ENCODE data around the gene POLR3K. TPM values are rescaled to one million over a fixed set of nuclear protein-coding genes. Genes with fewer than 3 reads are reported as not detected.
"Not testable (repeated sequence)": the region's sequence is repeated elsewhere in the genome, so short reads cannot be mapped to it uniquely, and the experiment has no call there.

The POLR3K gene
- total and polyA plus RNA-seq, 4 donors: 2.8 to 9.8 (median 7.4) TPM

DNA sequence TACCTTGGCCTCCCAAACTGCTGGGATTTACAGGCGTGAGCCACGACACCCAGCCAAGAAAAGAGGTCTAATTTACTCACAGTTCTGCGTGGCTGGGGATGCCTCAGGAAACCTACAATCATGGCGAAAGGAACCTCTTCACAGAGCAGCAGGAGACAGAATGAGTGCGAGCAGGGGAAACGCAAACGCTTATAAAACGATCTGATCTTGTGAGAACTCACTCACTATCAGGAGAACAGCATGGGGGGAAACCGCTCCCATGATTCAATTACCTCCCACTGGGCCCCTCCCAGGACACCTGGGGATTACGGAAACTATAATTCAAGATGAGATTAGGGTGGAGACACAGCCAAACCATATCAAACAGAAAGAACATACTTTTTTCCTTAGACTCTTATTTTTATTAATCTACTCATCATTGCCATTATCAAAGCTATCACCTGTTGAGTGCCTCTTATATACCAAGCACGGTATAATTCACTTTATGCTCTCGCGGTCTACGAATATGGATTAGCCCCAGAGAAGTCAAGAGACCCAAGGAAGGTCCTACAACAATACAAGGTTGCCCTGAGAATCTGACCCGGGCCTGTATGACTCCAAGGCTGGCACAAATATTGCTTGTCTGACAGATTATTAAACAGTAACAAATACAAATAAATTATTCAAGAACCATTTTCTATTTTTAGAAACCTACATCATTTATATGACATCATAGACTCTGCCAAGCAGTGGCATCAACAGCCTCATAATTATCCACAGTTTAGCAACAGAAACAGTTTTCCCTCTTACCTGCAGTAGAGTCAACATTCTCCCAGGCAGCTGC lies 2.4 kb downstream of the POLR3K start:
- Histone ChIP-seq H3K36me3 (ENCODE audit: control insufficient read depth in 4 of 4, insufficient read depth in 3 of 4, low read depth in 1 of 4, low read length in 3 of 4) (peaks cover under 1 to 10% (median 3%) of the 10 kb centered on the region in 4 donors), H3K4me1 (ENCODE audit: control insufficient read depth in 4 of 4, insufficient read depth in 4 of 4, low read length in 3 of 4) (peaks cover 0 to 14% (median 8%) of the 10 kb centered on the region in 4 donors), H3K4me3 (ENCODE audit: low read depth in 1 of 3, low read length in 3 of 3) (no peak overlapping the region), H3K27me3 (ENCODE audit: control insufficient read depth in 4 of 4, insufficient read depth in 4 of 4, low read length in 3 of 4) (no peaks in the 10 kb centered on the region), H3K27ac (ENCODE audit: low read depth in 1 of 2, low read length in 2 of 2) (no peak overlapping the region), H3K9ac (ENCODE audit: low read depth in 1 of 2, low read length in 2 of 2) (no peak overlapping the region), H3K9me3 (ENCODE audit: control insufficient read depth in 4 of 4, low read length in 3 of 4) (no peaks in the 10 kb centered on the region)
- no peak for DNase-seq (ENCODE audit: low spot score)
- TF ChIP-seq TAF1 (conservative IDR thresholded peaks at IDR 0.05) (no peak), JUND (IDR thresholded peaks at IDR 0.05) (no peak), HNF4G (IDR thresholded peaks at IDR 0.05) (no peak), FOXA2 (IDR thresholded peaks at IDR 0.05) (no peak), YY1 (IDR thresholded peaks at IDR 0.05) (no peak), HNF4A (conservative IDR thresholded peaks at IDR 0.05) (no peak), RXRA (IDR thresholded peaks at IDR 0.05) (no peak), SP1 (IDR thresholded peaks at IDR 0.05) (no peak), RAD21 (IDR thresholded peaks at IDR 0.05) (no peak)
- TF ChIP-seq, protein P1, sequence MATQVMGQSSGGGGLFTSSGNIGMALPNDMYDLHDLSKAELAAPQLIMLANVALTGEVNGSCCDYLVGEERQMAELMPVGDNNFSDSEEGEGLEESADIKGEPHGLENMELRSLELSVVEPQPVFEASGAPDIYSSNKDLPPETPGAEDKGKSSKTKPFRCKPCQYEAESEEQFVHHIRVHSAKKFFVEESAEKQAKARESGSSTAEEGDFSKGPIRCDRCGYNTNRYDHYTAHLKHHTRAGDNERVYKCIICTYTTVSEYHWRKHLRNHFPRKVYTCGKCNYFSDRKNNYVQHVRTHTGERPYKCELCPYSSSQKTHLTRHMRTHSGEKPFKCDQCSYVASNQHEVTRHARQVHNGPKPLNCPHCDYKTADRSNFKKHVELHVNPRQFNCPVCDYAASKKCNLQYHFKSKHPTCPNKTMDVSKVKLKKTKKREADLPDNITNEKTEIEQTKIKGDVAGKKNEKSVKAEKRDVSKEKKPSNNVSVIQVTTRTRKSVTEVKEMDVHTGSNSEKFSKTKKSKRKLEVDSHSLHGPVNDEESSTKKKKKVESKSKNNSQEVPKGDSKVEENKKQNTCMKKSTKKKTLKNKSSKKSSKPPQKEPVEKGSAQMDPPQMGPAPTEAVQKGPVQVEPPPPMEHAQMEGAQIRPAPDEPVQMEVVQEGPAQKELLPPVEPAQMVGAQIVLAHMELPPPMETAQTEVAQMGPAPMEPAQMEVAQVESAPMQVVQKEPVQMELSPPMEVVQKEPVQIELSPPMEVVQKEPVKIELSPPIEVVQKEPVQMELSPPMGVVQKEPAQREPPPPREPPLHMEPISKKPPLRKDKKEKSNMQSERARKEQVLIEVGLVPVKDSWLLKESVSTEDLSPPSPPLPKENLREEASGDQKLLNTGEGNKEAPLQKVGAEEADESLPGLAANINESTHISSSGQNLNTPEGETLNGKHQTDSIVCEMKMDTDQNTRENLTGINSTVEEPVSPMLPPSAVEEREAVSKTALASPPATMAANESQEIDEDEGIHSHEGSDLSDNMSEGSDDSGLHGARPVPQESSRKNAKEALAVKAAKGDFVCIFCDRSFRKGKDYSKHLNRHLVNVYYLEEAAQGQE (IDR thresholded peaks at IDR 0.05): no peak
- TF ChIP-seq, protein P2, sequence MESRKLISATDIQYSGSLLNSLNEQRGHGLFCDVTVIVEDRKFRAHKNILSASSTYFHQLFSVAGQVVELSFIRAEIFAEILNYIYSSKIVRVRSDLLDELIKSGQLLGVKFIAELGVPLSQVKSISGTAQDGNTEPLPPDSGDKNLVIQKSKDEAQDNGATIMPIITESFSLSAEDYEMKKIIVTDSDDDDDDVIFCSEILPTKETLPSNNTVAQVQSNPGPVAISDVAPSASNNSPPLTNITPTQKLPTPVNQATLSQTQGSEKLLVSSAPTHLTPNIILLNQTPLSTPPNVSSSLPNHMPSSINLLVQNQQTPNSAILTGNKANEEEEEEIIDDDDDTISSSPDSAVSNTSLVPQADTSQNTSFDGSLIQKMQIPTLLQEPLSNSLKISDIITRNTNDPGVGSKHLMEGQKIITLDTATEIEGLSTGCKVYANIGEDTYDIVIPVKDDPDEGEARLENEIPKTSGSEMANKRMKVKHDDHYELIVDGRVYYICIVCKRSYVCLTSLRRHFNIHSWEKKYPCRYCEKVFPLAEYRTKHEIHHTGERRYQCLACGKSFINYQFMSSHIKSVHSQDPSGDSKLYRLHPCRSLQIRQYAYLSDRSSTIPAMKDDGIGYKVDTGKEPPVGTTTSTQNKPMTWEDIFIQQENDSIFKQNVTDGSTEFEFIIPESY (IDR thresholded peaks at IDR 0.05): no peak
- TF ChIP-seq, protein P3, sequence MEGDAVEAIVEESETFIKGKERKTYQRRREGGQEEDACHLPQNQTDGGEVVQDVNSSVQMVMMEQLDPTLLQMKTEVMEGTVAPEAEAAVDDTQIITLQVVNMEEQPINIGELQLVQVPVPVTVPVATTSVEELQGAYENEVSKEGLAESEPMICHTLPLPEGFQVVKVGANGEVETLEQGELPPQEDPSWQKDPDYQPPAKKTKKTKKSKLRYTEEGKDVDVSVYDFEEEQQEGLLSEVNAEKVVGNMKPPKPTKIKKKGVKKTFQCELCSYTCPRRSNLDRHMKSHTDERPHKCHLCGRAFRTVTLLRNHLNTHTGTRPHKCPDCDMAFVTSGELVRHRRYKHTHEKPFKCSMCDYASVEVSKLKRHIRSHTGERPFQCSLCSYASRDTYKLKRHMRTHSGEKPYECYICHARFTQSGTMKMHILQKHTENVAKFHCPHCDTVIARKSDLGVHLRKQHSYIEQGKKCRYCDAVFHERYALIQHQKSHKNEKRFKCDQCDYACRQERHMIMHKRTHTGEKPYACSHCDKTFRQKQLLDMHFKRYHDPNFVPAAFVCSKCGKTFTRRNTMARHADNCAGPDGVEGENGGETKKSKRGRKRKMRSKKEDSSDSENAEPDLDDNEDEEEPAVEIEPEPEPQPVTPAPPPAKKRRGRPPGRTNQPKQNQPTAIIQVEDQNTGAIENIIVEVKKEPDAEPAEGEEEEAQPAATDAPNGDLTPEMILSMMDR (IDR thresholded peaks at IDR 0.05; ENCODE audit: low read depth, low read length, missing input control): no peak
- TF ChIP-seq, protein P4, sequence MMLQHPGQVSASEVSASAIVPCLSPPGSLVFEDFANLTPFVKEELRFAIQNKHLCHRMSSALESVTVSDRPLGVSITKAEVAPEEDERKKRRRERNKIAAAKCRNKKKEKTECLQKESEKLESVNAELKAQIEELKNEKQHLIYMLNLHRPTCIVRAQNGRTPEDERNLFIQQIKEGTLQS (IDR thresholded peaks at IDR 0.05): no peak
- WGBS: 90% methylated on average over 15 of the region's 15 CpGs

DNA sequence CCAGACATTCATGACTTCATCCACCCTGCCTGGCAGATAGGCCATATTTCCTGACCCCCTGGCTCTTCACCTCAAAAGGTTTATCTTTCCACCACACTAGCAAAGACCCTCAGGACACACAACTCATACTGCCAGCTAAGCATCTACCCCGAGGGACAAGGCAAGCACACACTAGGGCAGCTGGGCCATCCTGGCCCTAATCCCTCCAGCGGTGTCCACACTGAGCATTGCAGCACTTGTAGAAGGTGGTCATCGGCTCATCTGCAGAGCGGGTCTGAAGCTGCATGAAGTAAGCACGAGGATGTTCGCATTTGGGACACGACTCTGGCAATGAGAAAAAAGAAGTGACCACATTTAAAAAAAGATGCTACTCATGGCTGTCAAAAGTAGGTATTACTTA lies 6.2 kb downstream of the POLR3K start:
- H3K4me1 ChIP-seq (ENCODE audit: control insufficient read depth in 4 of 4, insufficient read depth in 4 of 4, low read length in 3 of 4): peaks cover 0 to 15% (median 9%) of the 10 kb centered on the region in 4 donors
- H3K4me3 ChIP-seq (ENCODE audit: low read depth in 1 of 3, low read length in 3 of 3): no peak overlapping the region
- 96% methylated on average over 7 of the region's 7 CpGs for WGBS
- no peaks in the 10 kb centered on the region for H3K27me3 ChIP-seq (ENCODE audit: control insufficient read depth in 4 of 4, insufficient read depth in 4 of 4, low read length in 3 of 4)
- TF ChIP-seq GABPA (IDR thresholded peaks at IDR 0.05 in 1 of 2, conservative IDR thresholded peaks at IDR 0.05 in 1 of 2): no peak
- no peak for TF ChIP-seq NR2F2 (IDR thresholded peaks at IDR 0.05)
- no peak for TF ChIP-seq RXRA (IDR thresholded peaks at IDR 0.05)
- H3K9me3 ChIP-seq (ENCODE audit: control insufficient read depth in 4 of 4, low read length in 3 of 4): no peaks in the 10 kb centered on the region
- H3K36me3 ChIP-seq (ENCODE audit: control insufficient read depth in 4 of 4, insufficient read depth in 3 of 4, low read depth in 1 of 4, low read length in 3 of 4): peaks cover 0 to 6% (median 2%) of the 10 kb centered on the region in 4 donors
- no peak for DNase-seq (ENCODE audit: low spot score)
- no peak overlapping the region for H3K27ac ChIP-seq (ENCODE audit: low read depth in 1 of 2, low read length in 2 of 2)
- H3K9ac ChIP-seq (ENCODE audit: low read depth in 1 of 2, low read length in 2 of 2): no peak overlapping the region

DNA sequence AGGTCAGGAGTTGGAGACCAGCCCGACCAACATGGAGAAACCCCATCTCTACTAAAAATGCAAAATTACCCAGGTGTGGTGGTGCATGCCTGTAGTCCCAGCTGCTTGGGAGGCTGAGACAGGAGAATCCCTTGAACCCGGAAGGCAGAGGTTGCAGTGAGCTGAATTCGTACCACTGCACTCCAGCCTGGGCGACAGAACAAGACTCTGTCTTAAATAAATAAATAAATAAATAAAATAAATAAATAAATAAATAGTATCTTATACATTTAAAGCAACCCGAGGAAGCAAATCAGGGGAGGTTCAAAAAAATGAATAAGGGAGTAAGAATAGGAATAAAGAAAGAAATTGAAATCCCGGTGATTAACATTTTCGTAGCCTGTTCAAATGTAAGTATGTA lies 6.9 kb downstream of the POLR3K start:
- H3K27ac ChIP-seq (ENCODE audit: low read depth in 1 of 2, low read length in 2 of 2); H3K27me3 ChIP-seq (ENCODE audit: control insufficient read depth in 4 of 4, insufficient read depth in 4 of 4, low read length in 3 of 4); H3K9me3 ChIP-seq (ENCODE audit: control insufficient read depth in 4 of 4, low read length in 3 of 4); H3K4me3 ChIP-seq (ENCODE audit: low read depth in 1 of 3, low read length in 3 of 3); H3K36me3 ChIP-seq (ENCODE audit: control insufficient read depth in 4 of 4, insufficient read depth in 3 of 4, low read depth in 1 of 4, low read length in 3 of 4); H3K9ac ChIP-seq (ENCODE audit: low read depth in 1 of 2, low read length in 2 of 2); DNase-seq (ENCODE audit: low spot score): not testable (repeated sequence)
- H3K4me1 ChIP-seq (ENCODE audit: control insufficient read depth in 4 of 4, insufficient read depth in 4 of 4, low read length in 3 of 4): peaks cover 0 to 15% (median 9%) of the 10 kb centered on the region in 4 donors
- WGBS: 98% methylated on average over 7 of the region's 7 CpGs

Data from liver (tissue), 9 donors.